Naive B cell (primary cell): ENCODE measurements around the gene MARCHF6. TPM values are rescaled to one million over a fixed set of nuclear protein-coding genes. Genes with fewer than 3 reads are reported as not detected.
"Not testable (repeated sequence)": the region's sequence is repeated elsewhere in the genome, so short reads cannot be mapped to it uniquely, and the experiment has no call there.

Experiments used
- ATAC-seq, 2 donors: fragments of 150-1000 bp; cut with Tn5 transposase; 2 replicates each; pipeline ENCODE4 v1.10.0; 2021; ENCODE audit warnings: low read depth in 2 of 2, mild to moderate bottlenecking in 2 of 2, moderate library complexity in 2 of 2
- DNase-seq: peaks from one replicate; pipeline ENCODE4 v3.0.0; 2022
- H3K27ac Mint-ChIP-seq, 6 donors: one replicate each; pipeline ENCODE4 v1.8.0; 2020 to 2022; ENCODE audit warnings: mild to moderate bottlenecking in 6 of 6, mixed read lengths in 6 of 6, moderate library complexity in 5 of 6, inconsistent platforms in 2 of 6
- H3K27me3 Mint-ChIP-seq, 3 donors: one replicate each; pipeline ENCODE4 v1.8.0; 2021 to 2022; ENCODE audit warnings: mixed read lengths in 3 of 3, mild to moderate bottlenecking in 1 of 3
- H3K36me3 Mint-ChIP-seq, 2 donors: one replicate each; pipeline ENCODE4 v1.8.0; 2020 to 2022; ENCODE audit warnings: mixed read lengths in 2 of 2, inconsistent platforms in 1 of 2, mild to moderate bottlenecking in 1 of 2
- H3K4me1 Mint-ChIP-seq, 3 donors: one replicate each; pipeline ENCODE4 v1.8.0; 2020 to 2022; ENCODE audit warnings: mixed read lengths in 3 of 3, inconsistent platforms in 1 of 3, mild to moderate bottlenecking in 1 of 3, moderate library complexity in 1 of 3
- H3K4me3 Mint-ChIP-seq, 8 donors: one replicate each; pipeline ENCODE4 v1.8.0; 2020 to 2022; ENCODE audit warnings: mild to moderate bottlenecking in 8 of 8, mixed read lengths in 8 of 8, moderate library complexity in 8 of 8, inconsistent platforms in 2 of 8
- H3K9me3 Mint-ChIP-seq, 7 donors: one replicate each; pipeline ENCODE4 v1.8.0; 2020 to 2022; ENCODE audit warnings: mixed read lengths in 7 of 7, mild to moderate bottlenecking in 5 of 7, inconsistent platforms in 2 of 7, moderate library complexity in 1 of 7
- polyA plus RNA-seq, 6 donors: library from polyadenylated mRNA; unstranded; fragments of 300-500 nt; fragmentation: Illumina TruSeq; gene quantifications; one replicate each; pipeline ENCODE4 v1.2.3, GENCODE V29; 2021; ENCODE audit warnings: low read depth in 6 of 6

The MARCHF6 gene
- 10 to 100 TPM; 22.8 to 72.8 (median 48.4) TPM for polyA plus RNA-seq

- H3K36me3 Mint-ChIP-seq: no peaks in the 10 kb centered on the region
- H3K27me3 Mint-ChIP-seq: no peaks in the 10 kb centered on the region
- H3K4me3 Mint-ChIP-seq: peak within 1 kb of the TSS; percentile 93 to 100 (median 99)
- ATAC-seq: peak; percentile 80 to 82
- no peaks in the 10 kb centered on the region for H3K9me3 Mint-ChIP-seq
- H3K27ac Mint-ChIP-seq: peak within 1 kb of the TSS; percentile 97 to 100 (median 99)
- peak; percentile 92 for DNase-seq
- H3K4me1 Mint-ChIP-seq: peaks cover 29 to 47% (median 42%) of the 10 kb centered on the region in 3 donors
Observed at GRCh38 chr5:10353241-10354047, at the start of gene MARCHF6. Gene MARCHF6, plus strand, starts transcription at chr5:10353695. Its CDS starts 204 bp downstream, at chr5:10353899.

- no peaks in the 10 kb centered on the region for H3K9me3 Mint-ChIP-seq
- H3K27me3 Mint-ChIP-seq: peaks cover 15 to 35% (median 30%) of the 10 kb centered on the region in 3 donors
- H3K4me1 Mint-ChIP-seq: peaks cover 7 to 10% (median 7%) of the 10 kb centered on the region in 3 donors
- peaks cover 0 to 8% of the 10 kb centered on the region in 2 donors for H3K36me3 Mint-ChIP-seq
- H3K4me3 Mint-ChIP-seq: no peak overlapping the region
- ATAC-seq (no peak), DNase-seq (no peak)
- H3K27ac Mint-ChIP-seq: no peak overlapping the region
Observed at GRCh38 chr5:10303699-10304170, 49.8 kb upstream of the MARCHF6 start.

- Mint-ChIP-seq H3K4me3 (peak overlapping the region in 1 of 8 donors; percentile 27), H3K27ac (no peak overlapping the region), H3K27me3 (peaks cover 15 to 40% (median 37%) of the 10 kb centered on the region in 3 donors)
Observed at GRCh38 chr5:10304932-10305331, 48.6 kb upstream of the MARCHF6 start.

GRCh38 chr5:10306114-10306513 lies 47.4 kb upstream of the MARCHF6 start:
- ATAC-seq: no peak
- peaks cover 0 to 8% of the 10 kb centered on the region in 2 donors for H3K36me3 Mint-ChIP-seq
- peak overlapping the region in 3 of 8 donors; percentile 29 to 72 (median 48) for H3K4me3 Mint-ChIP-seq
- H3K27ac Mint-ChIP-seq: no peak overlapping the region
- H3K9me3 Mint-ChIP-seq: no peaks in the 10 kb centered on the region
- DNase-seq: no peak
- H3K27me3 Mint-ChIP-seq: peaks cover 15 to 43% (median 37%) of the 10 kb centered on the region in 3 donors
- peaks cover 7 to 10% (median 7%) of the 10 kb centered on the region in 3 donors for H3K4me1 Mint-ChIP-seq

More at GRCh38 chr5:10304932-10305331, 48.6 kb upstream of the MARCHF6 start:
- DNase-seq (no peak), ATAC-seq (no peak)
- Mint-ChIP-seq H3K36me3 (peaks cover 0 to 8% of the 10 kb centered on the region in 2 donors), H3K4me1 (peaks cover 7 to 10% (median 7%) of the 10 kb centered on the region in 3 donors), H3K9me3 (no peaks in the 10 kb centered on the region)

- ATAC-seq (no peak), DNase-seq (no peak)
- no peaks in the 10 kb centered on the region for H3K9me3 Mint-ChIP-seq
- H3K27ac Mint-ChIP-seq: no peak overlapping the region
- H3K27me3 Mint-ChIP-seq: peaks cover 19 to 50% (median 37%) of the 10 kb centered on the region in 3 donors
- H3K4me1 Mint-ChIP-seq: peaks cover 7 to 10% (median 7%) of the 10 kb centered on the region in 3 donors
- H3K36me3 Mint-ChIP-seq: peaks cover 0 to 8% of the 10 kb centered on the region in 2 donors
- H3K4me3 Mint-ChIP-seq: peak overlapping the region; percentile 41 to 89 (median 86)
Observed at GRCh38 chr5:10306806-10307205, 46.7 kb upstream of the MARCHF6 start.

- Mint-ChIP-seq H3K27ac (no peak within 1 kb of the TSS), H3K36me3 (peaks cover 0 to 8% of the 10 kb centered on the region in 2 donors), H3K9me3 (no peaks in the 10 kb centered on the region), H3K27me3 (peaks cover 20 to 53% (median 37%) of the 10 kb centered on the region in 3 donors), H3K4me3 (peak within 1 kb of the TSS; percentile 48 to 89 (median 87)), H3K4me1 (peaks cover 7 to 10% (median 7%) of the 10 kb centered on the region in 3 donors)
- DNase-seq: peak; percentile 7
- ATAC-seq: peak; percentile 79 to 80
Observed at GRCh38 chr5:10307206-10308148, 46.0 kb upstream of the MARCHF6 start, which contains the start of gene CMBL. Gene CMBL, minus strand, starts transcription at chr5:10307902. Its CDS starts 17,140 bp downstream, at chr5:10290762.

GRCh38 chr5:10308844-10309243 lies 44.7 kb upstream of the MARCHF6 start:
- Mint-ChIP-seq H3K27me3 (peaks cover 25 to 53% (median 37%) of the 10 kb centered on the region in 3 donors), H3K27ac (no peak overlapping the region), H3K4me1 (peaks cover 7 to 10% (median 7%) of the 10 kb centered on the region in 3 donors), H3K4me3 (peak overlapping the region in 6 of 8 donors; percentile 7 to 80 (median 40)), H3K9me3 (no peaks in the 10 kb centered on the region), H3K36me3 (peaks cover 0 to 8% of the 10 kb centered on the region in 2 donors)
- ATAC-seq: no peak
- DNase-seq: no peak

- no peak for DNase-seq
- Mint-ChIP-seq H3K27ac (no peak overlapping the region), H3K4me1 (peaks cover 7 to 10% (median 7%) of the 10 kb centered on the region in 3 donors), H3K36me3 (peaks cover 0 to 8% of the 10 kb centered on the region in 2 donors), H3K27me3 (peaks cover 21 to 48% (median 32%) of the 10 kb centered on the region in 3 donors), H3K9me3 (no peaks in the 10 kb centered on the region), H3K4me3 (no peak overlapping the region)
- ATAC-seq: no peak
Observed at GRCh38 chr5:10310066-10310779, 43.3 kb upstream of the MARCHF6 start.

- H3K4me3 Mint-ChIP-seq, H3K36me3 Mint-ChIP-seq, H3K9me3 Mint-ChIP-seq, DNase-seq, ATAC-seq: not testable (repeated sequence)
- Mint-ChIP-seq H3K4me1 (peaks cover 7 to 10% (median 7%) of the 10 kb centered on the region in 3 donors), H3K27ac (peak overlapping the region in 1 of 6 donors; percentile 77), H3K27me3 (peaks cover 22 to 40% (median 29%) of the 10 kb centered on the region in 3 donors)
Observed at GRCh38 chr5:10310835-10311570, 42.5 kb upstream of the MARCHF6 start.

GRCh38 chr5:10311595-10312425 lies 41.7 kb upstream of the MARCHF6 start:
- ATAC-seq (no peak), DNase-seq (no peak)
- Mint-ChIP-seq H3K4me1 (peaks cover 7 to 8% (median 7%) of the 10 kb centered on the region in 3 donors), H3K36me3 (peaks cover 0 to 8% of the 10 kb centered on the region in 2 donors), H3K9me3 (no peaks in the 10 kb centered on the region), H3K27me3 (peaks cover 20 to 34% (median 23%) of the 10 kb centered on the region in 3 donors), H3K4me3 (no peak overlapping the region), H3K27ac (no peak overlapping the region)

GRCh38 chr5:10315201-10315600 lies 38.3 kb upstream of the MARCHF6 start:
- ATAC-seq (no peak), DNase-seq (no peak)
- peaks cover 5 to 31% (median 16%) of the 10 kb centered on the region in 3 donors for H3K27me3 Mint-ChIP-seq
- H3K4me3 Mint-ChIP-seq: no peak overlapping the region
- H3K36me3 Mint-ChIP-seq: no peaks in the 10 kb centered on the region
- H3K9me3 Mint-ChIP-seq: no peaks in the 10 kb centered on the region
- H3K4me1 Mint-ChIP-seq: no peaks in the 10 kb centered on the region
- H3K27ac Mint-ChIP-seq: no peak overlapping the region
